HepG2 (cell line): ENCODE data around the gene RPTN. TPM values are rescaled to one million over a fixed set of nuclear protein-coding genes. Genes with fewer than 3 reads are reported as not detected.

Experiments
- ATAC-seq: fragments of 200-7000 bp; cut with Tn5 transposase; 3 replicates; pipeline ENCODE4 v1.9.1; 2020; ENCODE audit warnings: mild to moderate bottlenecking, moderate library complexity
- BruUV-seq: library from RNA; stranded (reverse); fragments of 400-500 nt; replicated peaks from 2 replicates; lab custom pipeline; 2021; lab: Mats Ljungman, UMichigan
- CTCF ChIA-PET: fragments of 300-600 bp; formaldehyde crosslinking; extraction: SDS; loops from one replicate; lab custom pipeline; 2021; ENCODE audit warnings: low total read pairs, inconsistent platforms, low intra/inter-chr PET ratio; lab: Yijun Ruan, JAX
- POLR2A ChIA-PET: fragments of 350-600 bp; sonication (Branson Sonifier 250); formaldehyde crosslinking; loops from one replicate; lab custom pipeline; 2020; ENCODE audit warnings: antibody characterized with exemption, inconsistent platforms; lab: Yijun Ruan, JAX
- DNase-seq: peaks from one replicate; pipeline ENCODE4 v3.0.0-alpha.2; 2015; ENCODE audit warnings: low spot score
- FAIRE-seq: peaks from 3 replicates; lab custom pipeline; 2011; peaks lifted over from hg19 to GRCh38; lab: Jason Lieb, UNC
- H2AFZ ChIP-seq: one replicate; pipeline ENCODE4 v1.6.1; 2011; ENCODE audit warnings: low read length, inconsistent platforms
- H3K27ac ChIP-seq: fragments of 300-600 bp; 3 replicates; pipeline ENCODE4 v1.8.0; 2011; ENCODE audit warnings: mixed run types, mild to moderate bottlenecking, mixed read lengths, low read length, inconsistent platforms; ENCODE audit not compliant: insufficient read depth; ENCODE audit errors: extremely low read length
- H3K27me3 ChIP-seq, 2 experiments: fragments of 200-600 bp in 1 of 2; 2 replicates in 1 of 2; 3 replicates in 1 of 2; pipeline versions ENCODE4 v1.6.0 to v1.8.0; 2011; ENCODE audit warnings: low read length in 2 of 2, mild to moderate bottlenecking in 2 of 2, moderate library complexity in 2 of 2, inconsistent platforms in 1 of 2; ENCODE audit not compliant: insufficient read depth in 2 of 2, control insufficient read depth in 1 of 2
- H3K36me3 ChIP-seq, 2 experiments: fragments of 200-600 bp in 1 of 2; replicated peaks in 1 of 2; 2 replicates in 1 of 2; 3 replicates in 1 of 2; pipeline versions ENCODE4 v1.5.1 to v1.8.0; 2011; ENCODE audit warnings: low read length in 2 of 2, inconsistent platforms in 1 of 2; ENCODE audit not compliant: insufficient read depth in 2 of 2, control insufficient read depth in 1 of 2
- H3K4me1 ChIP-seq: 2 replicates; pipeline ENCODE4 v1.5.1; 2012; ENCODE audit warnings: low read length, inconsistent platforms; ENCODE audit not compliant: insufficient read depth
- H3K4me2 ChIP-seq: 2 replicates; pipeline ENCODE4 v1.6.0; 2011; ENCODE audit warnings: low read depth, low read length, inconsistent platforms
- H3K4me3 ChIP-seq, 3 experiments: fragments of 200-600 bp in 1 of 3; sonication (generic), shearing (Covaris generic) in 1 of 3; replicated peaks in 1 of 3; 2 replicates each; pipeline ENCODE4 v1.5.1; 2011 to 2016; ENCODE audit warnings: low read length in 3 of 3, inconsistent platforms in 2 of 3, low read depth in 2 of 3, mild to moderate bottlenecking in 2 of 3, control low read depth in 1 of 3, mixed read lengths in 1 of 3; ENCODE audit not compliant: insufficient read depth in 1 of 3
- H3K79me2 ChIP-seq: one replicate; pipeline ENCODE4 v1.6.1; 2011; ENCODE audit warnings: low read length, inconsistent platforms; ENCODE audit not compliant: insufficient read depth
- H3K9ac ChIP-seq: 2 replicates; pipeline ENCODE4 v1.6.0; 2011; ENCODE audit warnings: mild to moderate bottlenecking, low read depth, low read length, inconsistent platforms; ENCODE audit not compliant: insufficient read depth
- H3K9me3 ChIP-seq: 2 replicates; pipeline ENCODE4 v1.5.1; 2012; ENCODE audit warnings: mild to moderate bottlenecking, low read length
- H4K20me1 ChIP-seq: 2 replicates; pipeline ENCODE4 v1.6.0; 2011; ENCODE audit warnings: inconsistent platforms, mild to moderate bottlenecking, low read length, moderate library complexity; ENCODE audit not compliant: insufficient read depth
- DMAP1 ChIP-seq: IDR thresholded peaks from 2 replicates; pipeline ENCODE4 v1.6.1; 2016
- HOMEZ ChIP-seq: IDR thresholded peaks from 2 replicates; pipeline ENCODE4 v1.6.1; 2016; ENCODE audit warnings: low read depth
- SCMH1 ChIP-seq: sonication (generic); formaldehyde crosslinking; IDR thresholded peaks from 2 replicates; pipeline ENCODE4 v1.9.0; 2021; ENCODE audit warnings: missing genetic modification reagents, mild to moderate bottlenecking, borderline replicate concordance
- ZFP36L1 ChIP-seq: sonication (generic); formaldehyde crosslinking; IDR thresholded peaks from 2 replicates; pipeline ENCODE4 v1.8.0; 2022; ENCODE audit warnings: mild to moderate bottlenecking, missing genetic modification reagents, moderate library complexity
- ZNF207 ChIP-seq: fragments of 450-650 bp; IDR thresholded peaks from 2 replicates; pipeline ENCODE4 v1.6.1; 2016; ENCODE audit warnings: antibody characterized with exemption, borderline replicate concordance
- ZNF280B ChIP-seq: sonication (generic); formaldehyde crosslinking; IDR thresholded peaks from 2 replicates; pipeline ENCODE4 v1.5.0; 2020; ENCODE audit warnings: missing genetic modification reagents, mild to moderate bottlenecking, borderline replicate concordance
- WGBS: methylation state at CpG from one replicate; pipeline ENCODE4 v1.1.6; 2017; ENCODE audit warnings: low lambda C conversion rate; 5-methylcytosine and 5-hydroxymethylcytosine counted together
- in situ Hi-C: cut with HindIII; loops from 2 replicates; pipeline ENCODE4 v1.10.0; 2017; ENCODE audit warnings: low pct_unique_long_range_greater_than_20kb; ENCODE audit not compliant: extremely low pct_ligation_motif_present
- intact Hi-C: fragments of 100-400 bp; cut with micrococcal nuclease; formaldehyde crosslinking; loops from one replicate; pipeline ENCODE4 v1.10.0; 2022; ENCODE audit not compliant: unreplicated experiment
- polyA plus RNA-seq, 8 experiments: library from polyadenylated mRNA; depleted of rRNA in 3 of 8; stranded (reverse) in 7 of 8; unstranded in 1 of 8; fragments of >200 nt; fragmentation: Illumina TruSeq in 4 of 8; extraction: Trizol in 4 of 8; gene quantifications; 2 replicates each; pipeline versions ENCODE4 v1.2.1 to v1.2.3, GENCODE V29; 2011 to 2016; ENCODE audit warnings: low read depth in 4 of 8, missing spikeins in 1 of 8, mixed read lengths in 1 of 8; ENCODE audit not compliant: insufficient read depth in 1 of 8
- total RNA-seq, 5 experiments: library from RNA; depleted of rRNA; stranded (reverse); fragments of >200 nt; fragmentation: Illumina TruSeq; extraction: Trizol; gene quantifications; 2 replicates each; pipeline ENCODE4 v1.2.3, GENCODE V29; 2016; ENCODE audit warnings: low read depth in 1 of 5

Gene RPTN
- total and polyA plus RNA-seq, 2 of the 13 experiments (the other 11 are each of a cell fraction or from before 2014, with no cell fraction given): not detected

DNA sequence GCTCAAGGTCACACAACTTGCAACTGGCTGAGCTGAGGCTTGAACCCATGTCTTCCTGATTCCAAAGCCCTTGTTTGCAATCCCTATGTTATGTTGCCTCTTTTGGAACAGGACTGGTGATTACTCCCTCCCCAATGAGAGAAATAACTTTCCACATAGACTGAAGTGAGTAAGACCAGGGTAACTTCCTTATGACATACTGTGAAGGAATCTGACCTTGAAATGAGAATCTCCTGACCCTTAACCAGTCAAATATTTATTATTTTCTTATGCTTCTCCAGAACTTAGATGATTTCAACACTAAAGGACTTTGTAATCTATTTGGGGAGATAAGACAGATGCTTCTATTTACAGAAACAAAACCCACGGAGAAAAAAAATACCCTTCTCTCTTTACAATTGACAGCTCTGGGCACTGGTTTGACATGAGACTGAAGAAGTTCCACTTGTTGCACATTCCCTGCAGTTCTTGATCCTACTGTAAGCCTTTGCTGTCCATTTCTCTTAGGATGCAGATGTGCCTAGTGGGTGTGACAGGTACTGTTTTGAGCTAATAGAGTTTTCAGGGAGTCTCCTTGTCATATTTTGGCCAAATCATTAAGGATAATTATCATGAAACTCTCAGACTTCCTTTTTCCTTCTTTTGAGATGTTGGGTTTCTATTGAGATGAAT lies 3.9 kb upstream of the RPTN start (continued):
- TF ChIP-seq HOMEZ (CRISPR knock-in tag): no peak
- TF ChIP-seq, all 625 proteins: peak for 0

DNA sequence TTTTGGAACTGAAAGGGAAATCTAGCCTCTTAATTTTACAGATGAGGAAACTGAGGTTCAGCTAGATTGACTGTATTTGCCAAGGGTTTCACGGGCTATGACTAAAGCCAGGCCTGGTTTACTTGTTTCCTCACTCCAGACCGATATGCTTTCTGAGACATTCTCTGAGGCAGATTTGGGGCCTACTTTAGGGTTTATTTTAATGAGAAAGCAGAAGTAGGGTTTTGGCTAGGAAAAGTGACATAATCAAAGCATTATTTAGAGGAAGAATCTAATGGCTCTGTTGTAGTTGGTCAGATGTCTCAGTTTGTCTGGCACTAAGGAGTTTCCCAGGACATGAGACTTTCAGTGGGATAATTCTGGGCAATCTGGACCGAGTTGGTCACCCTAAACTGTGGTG lies 1.5 kb upstream of the RPTN start:
- CTCF ChIA-PET: no interaction called here
- no peak overlapping the region for H3K4me3 ChIP-seq
- no peaks in the 10 kb centered on the region for H4K20me1 ChIP-seq
- no peak overlapping the region for H2AFZ ChIP-seq
- no peak overlapping the region for H3K4me2 ChIP-seq
- no peak overlapping the region for H3K9ac ChIP-seq
- WGBS: 7% methylated on average over 3 of the region's 3 CpGs
- DNase-seq (no peak), ATAC-seq (no peak), FAIRE-seq (no peak)
- TF ChIP-seq DMAP1 (CRISPR knock-in tag): no peak
- no peak for TF ChIP-seq ZFP36L1
- no peak for TF ChIP-seq ZNF280B (CRISPR knock-in tag)
- no peak for TF ChIP-seq SCMH1 (CRISPR knock-in tag)
- no peak for TF ChIP-seq ZNF207
- no peaks in the 10 kb centered on the region for H3K9me3 ChIP-seq
- peaks cover 17% of the 10 kb centered on the region for H3K4me1 ChIP-seq
- H3K27ac ChIP-seq: no peak overlapping the region
- H3K79me2 ChIP-seq: no peaks in the 10 kb centered on the region
- no peaks in the 10 kb centered on the region for H3K36me3 ChIP-seq
- intact Hi-C loops: no loop called here
- no TSS peak for BruUV-seq
- H3K27me3 ChIP-seq: no peaks in the 10 kb centered on the region
- in situ Hi-C loops: no loop called here
- POLR2A ChIA-PET: no interaction called here
